Astrocyte (in vitro differentiated cells and primary cell): ENCODE measurements around the gene HEATR5A. TPM values are rescaled to one million over a fixed set of nuclear protein-coding genes. Genes with fewer than 3 reads are reported as not detected.

Experiments
- DNase-seq: peaks from one replicate; pipeline ENCODE4 v3.0.0-alpha.2; 2010; ENCODE audit warnings: low read depth
- FAIRE-seq: peaks from 2 replicates; lab custom pipeline; 2011; peaks lifted over from hg19 to GRCh38; lab: Jason Lieb, UNC
- H2AFZ ChIP-seq: 2 replicates; pipeline ENCODE4 v1.6.0; 2012; ENCODE audit warnings: low read depth, low read length, inconsistent platforms
- H3K27ac ChIP-seq: 2 replicates; pipeline ENCODE4 v1.5.1; 2011; ENCODE audit warnings: low read depth, low read length, inconsistent platforms
- H3K27me3 ChIP-seq: 2 replicates; pipeline ENCODE4 v1.6.0; 2011; ENCODE audit warnings: low read length, inconsistent platforms; ENCODE audit not compliant: insufficient read depth
- H3K36me3 ChIP-seq: 2 replicates; pipeline ENCODE4 v1.5.1; 2011; ENCODE audit warnings: low read length, inconsistent platforms; ENCODE audit not compliant: insufficient read depth
- H3K4me1 ChIP-seq: 2 replicates; pipeline ENCODE4 v1.5.1; 2011; ENCODE audit warnings: low read length, inconsistent platforms; ENCODE audit not compliant: insufficient read depth
- H3K4me2 ChIP-seq: 2 replicates; pipeline ENCODE4 v1.6.0; 2012; ENCODE audit warnings: low read length, inconsistent platforms
- H3K4me3 ChIP-seq: 2 replicates; pipeline ENCODE4 v1.5.1; 2011; ENCODE audit warnings: low read depth, mild to moderate bottlenecking, low read length, inconsistent platforms; ENCODE audit not compliant: insufficient read depth
- H3K79me2 ChIP-seq: 2 replicates; pipeline ENCODE4 v1.6.0; 2012; ENCODE audit warnings: mild to moderate bottlenecking, low read length, inconsistent platforms; ENCODE audit not compliant: insufficient read depth
- H3K9ac ChIP-seq: 2 replicates; pipeline ENCODE4 v1.6.0; 2012; ENCODE audit warnings: mild to moderate bottlenecking, low read length, inconsistent platforms
- H3K9me3 ChIP-seq: 2 replicates; pipeline ENCODE4 v1.5.1; 2012; ENCODE audit warnings: low read depth, mild to moderate bottlenecking, low read length, inconsistent platforms; ENCODE audit not compliant: insufficient read depth
- H4K20me1 ChIP-seq: 2 replicates; pipeline ENCODE4 v1.6.0; 2012; ENCODE audit warnings: low read length, inconsistent platforms; ENCODE audit not compliant: insufficient read depth
- H3K27ac Mint-ChIP-seq: one replicate; pipeline ENCODE4 v1.8.0; 2021; ENCODE audit warnings: mild to moderate bottlenecking, mixed read lengths; ENCODE audit not compliant: unreplicated experiment
- H3K27me3 Mint-ChIP-seq: one replicate; pipeline ENCODE4 v1.8.0; 2021; ENCODE audit warnings: low read depth, mixed read lengths; ENCODE audit not compliant: unreplicated experiment
- H3K36me3 Mint-ChIP-seq: one replicate; pipeline ENCODE4 v1.8.0; 2021; ENCODE audit warnings: low read depth, mixed read lengths; ENCODE audit not compliant: unreplicated experiment
- H3K4me1 Mint-ChIP-seq: one replicate; pipeline ENCODE4 v1.8.0; 2021; ENCODE audit warnings: low read depth, mixed read lengths; ENCODE audit not compliant: unreplicated experiment
- H3K4me3 Mint-ChIP-seq: one replicate; pipeline ENCODE4 v1.8.0; 2021; ENCODE audit warnings: mild to moderate bottlenecking, moderate library complexity, mixed read lengths; ENCODE audit not compliant: unreplicated experiment
- H3K9me3 Mint-ChIP-seq: one replicate; pipeline ENCODE4 v1.8.0; 2021; ENCODE audit warnings: mild to moderate bottlenecking, mixed read lengths; ENCODE audit not compliant: unreplicated experiment
- CTCF ChIP-seq: IDR thresholded peaks from 2 replicates; pipeline ENCODE4 v1.5.1; 2011; ENCODE audit warnings: low read depth, mild to moderate bottlenecking, inconsistent platforms, low read length, moderate library complexity; ENCODE audit not compliant: insufficient read depth
- EZH2 ChIP-seq: IDR thresholded peaks from 2 replicates; pipeline ENCODE4 v1.6.1; 2012; ENCODE audit warnings: mild to moderate bottlenecking, low read length, inconsistent platforms; ENCODE audit not compliant: insufficient read depth
- total RNA-seq: library from RNA; stranded (reverse); gene quantifications from 2 replicates; pipeline ENCODE4 v1.2.1, GENCODE V29; 2021

The HEATR5A gene
- total RNA-seq, 1 donor from 2014 or later = 50.7 TPM

GRCh38 chr14:31449136-31449535, 28.8 kb upstream of the HEATR5A start:
- H3K36me3 ChIP-seq = peaks cover 13% of the 10 kb centered on the region
- Mint-ChIP-seq H3K4me1 (no peaks in the 10 kb centered on the region), H3K36me3 (peaks cover 16% of the 10 kb centered on the region), H3K9me3 (no peaks in the 10 kb centered on the region), H3K4me3 (no peak overlapping the region), H3K27ac (no peak overlapping the region), H3K27me3 (no peaks in the 10 kb centered on the region)
- no peaks in the 10 kb centered on the region for H3K9me3 ChIP-seq
- no peak overlapping the region for H3K4me2 ChIP-seq
- H3K4me1 ChIP-seq = no peaks in the 10 kb centered on the region
- no peak overlapping the region for H3K27ac ChIP-seq
- DNase-seq (no peak), FAIRE-seq (no peak)
- H3K4me3 ChIP-seq = no peak overlapping the region
- peaks cover 4% of the 10 kb centered on the region for H3K79me2 ChIP-seq
- no peaks in the 10 kb centered on the region for H3K27me3 ChIP-seq
- H2AFZ ChIP-seq = no peak overlapping the region
- no peak for TF ChIP-seq CTCF
- no peak for TF ChIP-seq EZH2
- no peak overlapping the region for H3K9ac ChIP-seq
- no peaks in the 10 kb centered on the region for H4K20me1 ChIP-seq

- Histone ChIP-seq H4K20me1 (no peaks in the 10 kb centered on the region), H3K27me3 (no peaks in the 10 kb centered on the region), H3K4me1 (no peaks in the 10 kb centered on the region), H3K36me3 (peaks cover 3% of the 10 kb centered on the region), H3K9me3 (no peaks in the 10 kb centered on the region), H2AFZ (no peak overlapping the region), H3K9ac (no peak overlapping the region), H3K4me3 (no peak overlapping the region), H3K79me2 (no peaks in the 10 kb centered on the region), H3K27ac (no peak overlapping the region), H3K4me2 (no peak overlapping the region)
- Mint-ChIP-seq H3K9me3 (no peaks in the 10 kb centered on the region), H3K4me1 (peaks cover 6% of the 10 kb centered on the region), H3K27me3 (no peaks in the 10 kb centered on the region), H3K4me3 (no peak overlapping the region), H3K36me3 (peaks cover 12% of the 10 kb centered on the region), H3K27ac (no peak overlapping the region)
- TF ChIP-seq EZH2 (no peak), CTCF (no peak)
- DNase-seq (no peak), FAIRE-seq (no peak)
Observed at GRCh38 chr14:31445703-31446102, 25.4 kb upstream of the HEATR5A start.

GRCh38 chr14:31442284-31442683, 21.9 kb upstream of the HEATR5A start:
- Histone ChIP-seq H3K9ac (no peak overlapping the region), H2AFZ (no peak overlapping the region), H3K9me3 (no peaks in the 10 kb centered on the region), H3K27me3 (no peaks in the 10 kb centered on the region), H3K27ac (peak overlapping the region; percentile 76), H3K4me1 (peaks cover 3% of the 10 kb centered on the region), H3K36me3 (no peaks in the 10 kb centered on the region), H3K4me3 (no peak overlapping the region), H3K4me2 (no peak overlapping the region), H3K79me2 (no peaks in the 10 kb centered on the region), H4K20me1 (no peaks in the 10 kb centered on the region)
- FAIRE-seq (no peak), DNase-seq (no peak)
- H3K36me3 Mint-ChIP-seq = peaks cover 4% of the 10 kb centered on the region
- TF ChIP-seq EZH2 = no peak
- no peak overlapping the region for H3K27ac Mint-ChIP-seq
- peaks cover 9% of the 10 kb centered on the region for H3K4me1 Mint-ChIP-seq
- no peaks in the 10 kb centered on the region for H3K9me3 Mint-ChIP-seq
- no peaks in the 10 kb centered on the region for H3K27me3 Mint-ChIP-seq
- no peak overlapping the region for H3K4me3 Mint-ChIP-seq
